NT2/D1 (cell line): Measurements from ENCODE around the gene FSIP1.

Source experiments
- YY1 ChIP-seq: IDR thresholded peaks from 2 replicates; pipeline ENCODE4 v1.6.1; 2011; ENCODE audit not compliant: insufficient read length, insufficient read depth
- ZNF274 ChIP-seq: IDR thresholded peaks from 2 replicates; pipeline ENCODE4 v1.6.1; 2011; ENCODE audit warnings: mild to moderate bottlenecking, low read depth, low read length

DNA sequence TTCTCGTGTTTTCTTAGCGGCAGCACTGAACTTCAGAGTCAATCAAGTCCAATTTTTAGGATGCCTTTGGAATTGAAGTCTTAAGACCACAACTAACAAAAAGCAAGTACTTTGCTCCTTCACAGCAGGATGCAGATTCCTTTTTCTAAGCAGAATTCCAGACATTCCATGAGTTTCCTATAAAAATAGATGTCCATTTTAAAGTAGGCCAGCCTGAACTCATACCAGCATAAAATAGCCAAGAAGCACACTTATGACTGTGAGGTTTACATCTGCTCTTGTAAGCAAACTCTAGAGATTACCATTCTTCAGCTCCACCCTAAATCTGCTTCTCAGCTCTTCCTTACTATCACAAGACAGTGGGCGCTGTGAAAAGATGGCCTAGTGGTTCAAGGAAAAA, 116.0 kb downstream of the FSIP1 start:
- TF ChIP-seq YY1 (no peak), ZNF274 (no peak)
